Activated T-cell treated with anti-CD3 and anti-CD28 coated beads for 4 hours (primary cell): ENCODE data around the gene SGPP1.
"Not testable (repeated sequence)": the region's sequence is repeated elsewhere in the genome, so short reads cannot be mapped to it uniquely, and the experiment has no call there.

ENCODE experiments used
- DNase-seq: peaks from one replicate; pipeline ENCODE4 v3.0.0-alpha.2; 2020

The SGPP1 gene

DNA sequence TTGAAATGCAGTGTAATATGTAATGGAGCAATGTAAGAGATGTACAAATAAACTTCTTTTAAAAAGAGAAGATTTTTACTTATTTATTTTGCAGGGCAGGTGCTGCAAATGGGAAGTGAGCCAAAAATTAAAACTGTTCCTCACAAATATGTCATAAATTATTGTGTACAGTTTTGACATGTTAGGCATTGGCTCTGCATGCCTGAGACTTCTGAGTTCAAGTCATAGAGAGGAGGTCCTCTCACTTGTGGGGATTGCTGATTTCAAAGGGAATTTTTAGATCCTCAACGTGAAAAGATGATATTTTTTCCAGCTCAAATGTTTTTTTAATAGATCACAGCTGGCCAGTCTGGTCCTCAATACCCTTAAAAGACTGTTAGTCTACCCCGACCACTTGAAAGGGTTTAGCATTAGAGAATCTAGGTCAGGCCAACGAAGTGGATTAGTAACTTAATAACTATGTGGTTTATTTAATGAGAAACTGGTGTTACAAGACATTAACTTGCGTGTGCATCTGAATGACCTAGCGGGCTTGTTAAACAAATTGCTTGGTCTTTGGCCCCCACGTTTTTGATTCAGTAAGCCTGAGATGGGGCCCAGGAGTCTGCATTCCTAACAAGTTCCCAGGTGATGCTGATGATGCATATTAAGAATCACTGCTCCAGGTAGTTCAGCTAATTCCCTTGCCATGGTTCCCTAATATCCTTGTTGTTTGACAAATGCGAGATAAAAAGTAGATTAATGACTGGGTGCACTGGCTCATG lies 55.3 kb downstream of the SGPP1 start:
- DNase-seq = no peak

DNA sequence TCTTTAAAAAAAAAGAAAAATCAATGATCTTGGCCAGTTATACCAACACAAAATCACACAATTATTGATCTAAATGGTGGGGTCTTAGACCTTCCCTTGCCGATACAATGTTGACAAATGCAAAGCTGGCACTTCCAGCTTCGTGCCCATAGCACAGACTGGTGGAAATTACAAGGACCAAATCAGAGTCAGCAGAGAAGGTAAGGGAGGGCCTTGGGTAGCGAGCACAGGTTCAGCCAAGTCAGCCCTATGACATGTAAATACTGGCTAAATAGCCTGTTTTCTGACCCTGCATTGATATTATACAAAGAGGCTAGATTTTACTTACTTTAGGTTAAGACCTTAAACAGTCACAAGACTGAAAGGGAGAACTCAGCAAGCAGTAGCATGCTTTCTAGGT lies 55.9 kb downstream of the SGPP1 start:
- no peak for DNase-seq

DNA sequence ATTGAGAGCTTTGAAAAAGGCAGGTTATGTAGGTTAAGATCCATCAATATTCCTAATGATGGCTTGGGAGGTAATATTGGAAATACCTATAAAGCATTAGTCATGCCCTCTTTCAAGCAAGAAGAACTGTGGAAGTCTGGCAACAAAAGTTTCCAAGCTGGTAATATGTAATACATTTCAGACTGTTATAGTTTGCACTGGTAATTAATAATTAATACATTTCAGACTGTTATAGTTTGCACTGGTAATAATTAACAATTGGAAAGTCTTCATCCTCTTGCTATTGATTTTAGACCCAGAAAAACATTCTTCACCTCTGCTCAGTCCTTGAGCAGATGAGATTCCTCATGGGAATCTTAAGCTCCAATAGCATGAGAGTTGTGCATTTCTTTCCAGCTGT lies 57.2 kb downstream of the SGPP1 start:
- DNase-seq = no peak

DNA sequence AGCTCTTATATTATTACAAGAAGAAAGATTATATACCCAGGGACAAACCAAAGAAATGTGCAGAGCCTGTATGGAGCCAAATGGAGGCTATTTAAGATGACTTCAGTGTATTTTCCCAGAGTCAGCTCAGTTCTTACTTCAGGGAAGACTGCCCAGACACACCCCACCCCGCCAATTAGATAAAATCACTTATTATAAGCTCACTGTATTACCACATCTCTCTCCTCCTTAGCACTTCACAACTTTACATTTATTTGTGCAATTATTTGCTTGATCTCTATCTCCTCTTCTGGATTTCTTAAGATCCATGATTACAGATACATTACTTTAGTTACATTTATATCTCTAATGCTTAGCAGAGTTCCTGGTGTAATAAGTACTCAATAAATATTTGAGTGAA lies 61.5 kb downstream of the SGPP1 start:
- DNase-seq = no peak

DNA sequence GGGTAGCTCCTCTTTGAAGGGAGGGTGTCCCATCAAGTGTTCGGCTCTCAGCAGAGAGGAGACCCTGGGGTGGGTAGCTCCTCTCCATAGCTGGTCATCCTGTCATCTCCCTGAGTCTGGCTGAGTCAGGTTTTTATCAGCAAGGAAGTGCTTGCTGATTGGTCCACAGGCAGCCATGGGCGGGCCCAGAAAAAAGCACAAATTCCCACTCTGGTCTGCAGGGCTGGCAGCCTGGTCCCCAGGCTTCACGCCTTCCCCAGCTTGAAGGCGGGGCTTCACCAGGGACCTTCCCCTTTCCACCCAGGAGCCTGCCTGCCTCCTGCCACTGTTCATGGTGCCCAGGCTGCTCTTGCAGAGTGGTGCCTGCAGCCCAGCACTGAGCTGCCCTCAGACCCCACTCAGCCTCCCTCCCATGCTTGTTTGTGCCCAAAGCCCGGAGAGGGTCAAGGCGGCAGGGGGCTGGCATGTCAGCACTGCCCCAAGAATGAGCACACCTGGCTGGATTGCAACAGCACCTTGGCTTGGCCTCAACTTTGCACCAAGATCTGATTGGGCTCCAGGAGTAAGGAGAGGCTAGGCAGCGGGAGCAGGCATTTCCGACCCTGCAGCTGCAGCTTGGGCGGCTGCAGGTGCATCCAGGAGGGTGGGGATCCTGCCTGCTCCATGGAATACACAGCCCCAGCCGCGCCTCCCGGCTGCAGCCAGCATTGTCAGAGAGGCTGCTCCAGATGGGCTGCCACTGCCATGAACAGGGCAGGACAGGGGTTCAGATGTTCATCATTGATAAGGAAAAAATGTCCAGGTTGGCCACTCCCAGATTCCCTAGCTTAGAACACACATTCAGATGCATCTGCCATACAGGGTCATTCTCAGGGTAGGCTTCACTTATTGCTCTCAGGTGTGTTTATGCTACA lies 64.2 kb downstream of the SGPP1 start:
- DNase-seq = no peak

DNA sequence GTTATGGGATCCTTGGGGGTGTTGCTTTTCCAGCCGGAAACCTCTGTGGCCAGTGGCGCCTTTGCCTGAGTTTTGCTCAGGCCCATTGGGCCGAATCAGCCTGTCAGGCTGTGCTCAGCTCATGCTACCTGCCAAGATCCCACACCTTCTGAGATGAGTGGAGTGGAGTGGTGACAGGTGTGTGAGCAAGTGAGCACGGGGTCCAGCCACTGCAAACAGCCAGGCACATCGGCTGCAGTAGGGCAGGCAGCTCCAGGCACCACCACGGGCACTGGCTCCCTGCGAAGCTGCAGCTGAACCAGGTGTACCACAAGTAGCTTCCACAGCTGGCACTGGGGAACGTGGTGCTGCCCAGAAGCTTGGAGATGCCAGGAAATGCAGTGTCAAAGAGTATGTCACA lies 65.1 kb downstream of the SGPP1 start:
- no peak for DNase-seq

DNA sequence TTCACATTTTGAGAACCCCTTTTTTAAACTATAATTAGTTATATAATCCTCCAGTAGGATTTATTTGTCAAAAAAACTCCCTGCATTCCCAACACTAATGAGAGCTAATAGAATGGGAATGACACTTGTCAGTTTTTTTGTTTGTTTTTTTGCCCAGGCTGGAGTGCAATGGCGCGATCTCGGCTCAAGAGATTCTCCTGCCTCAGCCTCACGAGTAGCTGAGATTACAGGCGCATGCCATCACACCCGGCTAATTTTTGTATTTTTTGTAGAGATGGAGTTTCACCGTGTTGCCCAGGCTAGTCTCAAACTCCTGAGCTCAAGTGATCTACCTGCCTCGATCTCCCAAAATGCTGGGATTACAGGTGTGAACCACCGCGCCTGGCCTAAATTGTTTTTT lies 66.0 kb downstream of the SGPP1 start:
- DNase-seq = not testable (repeated sequence)

DNA sequence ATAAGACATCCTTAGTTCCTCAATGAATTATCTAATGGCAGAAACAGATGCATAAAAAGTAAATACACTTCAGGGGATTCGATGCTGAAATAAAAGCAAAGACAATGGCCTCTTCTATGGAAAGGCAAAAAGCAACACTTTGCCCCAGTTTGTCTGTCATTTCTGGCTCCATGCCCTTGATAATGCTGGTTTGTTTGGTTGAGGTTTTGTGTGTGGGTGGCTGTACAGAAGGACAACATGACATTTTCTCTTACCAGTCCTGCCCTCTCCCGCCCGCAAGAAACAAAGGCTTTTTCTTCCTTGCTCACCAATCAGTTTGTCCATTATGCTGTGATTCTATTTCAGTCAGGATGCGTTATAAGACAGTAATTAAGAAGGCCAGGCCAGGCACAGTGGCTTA lies 68.1 kb downstream of the SGPP1 start:
- DNase-seq = no peak

DNA sequence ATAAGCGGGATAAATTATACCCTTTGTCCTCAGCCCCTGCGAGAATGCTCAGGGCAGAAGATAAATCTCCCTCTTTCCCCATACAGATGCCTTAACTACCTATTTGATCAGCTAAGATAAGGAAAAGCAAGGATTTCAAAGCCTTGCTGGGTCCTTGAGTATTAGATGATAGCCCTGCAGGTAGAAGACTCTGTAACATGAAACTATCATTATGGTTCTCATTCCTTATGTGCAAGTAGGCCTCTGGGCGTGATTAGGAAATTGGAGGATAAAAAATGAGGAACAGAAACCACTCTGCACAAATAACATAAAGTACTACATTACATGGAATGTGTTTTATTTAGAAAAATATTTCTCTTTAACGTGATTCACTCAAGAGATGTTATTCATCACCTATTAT lies 71.7 kb downstream of the SGPP1 start:
- DNase-seq = no peak

DNA sequence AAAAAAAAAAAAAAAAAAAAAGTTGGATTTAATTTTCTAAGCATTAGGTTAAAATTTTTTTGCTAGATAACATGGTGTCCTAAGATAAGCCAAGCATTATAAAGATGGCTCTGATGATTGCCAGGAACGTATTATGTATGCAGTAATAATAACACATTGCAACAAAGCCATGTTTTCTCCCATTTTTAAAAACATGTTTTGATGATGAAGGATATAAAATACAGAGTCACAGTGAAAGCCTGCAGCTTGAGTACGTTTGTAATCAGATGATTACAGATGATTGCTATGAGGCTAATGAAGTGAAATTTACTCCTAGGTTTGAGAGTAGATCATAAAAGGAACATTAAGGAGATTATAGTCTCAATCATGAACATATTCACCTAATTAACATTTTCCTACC lies 72.9 kb downstream of the SGPP1 start:
- no peak for DNase-seq

DNA sequence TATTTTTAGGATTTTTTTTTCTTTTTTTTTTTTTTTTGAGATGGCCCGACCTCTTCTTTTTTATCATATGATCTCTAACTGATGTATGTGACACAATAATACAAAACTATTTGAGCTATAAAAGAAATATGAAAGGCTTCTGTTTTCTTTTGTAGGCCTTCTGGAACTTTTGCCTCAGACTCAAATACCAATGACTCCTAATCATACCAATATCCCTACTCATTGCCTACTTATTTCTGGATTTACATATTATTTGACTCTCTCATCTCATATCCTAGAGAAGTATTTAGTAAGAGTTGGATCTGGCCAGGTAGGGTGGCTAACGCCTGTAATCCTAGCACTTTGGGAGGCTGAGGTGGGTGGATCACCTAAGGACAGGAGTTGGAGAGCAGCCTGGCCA lies 73.5 kb downstream of the SGPP1 start:
- DNase-seq = no peak

DNA sequence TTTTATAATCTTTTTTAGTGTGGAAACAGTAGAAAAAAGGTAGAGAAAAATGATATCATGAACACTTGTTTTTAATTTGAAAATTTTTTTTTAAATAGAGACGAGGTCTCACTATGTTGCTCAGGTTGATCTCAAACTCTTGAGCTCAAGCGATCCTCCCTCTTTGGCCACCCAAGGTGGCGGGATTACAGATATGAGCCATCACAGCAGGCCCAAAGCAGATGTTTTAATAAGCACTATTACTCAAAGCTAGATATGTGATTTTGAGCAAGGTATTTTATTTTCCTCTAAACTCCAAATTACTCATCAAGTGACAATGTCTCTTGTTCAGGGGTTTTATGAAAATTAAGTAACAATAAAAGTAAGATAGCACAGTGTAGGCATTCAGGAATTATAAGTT lies 75.5 kb downstream of the SGPP1 start:
- DNase-seq = no peak

DNA sequence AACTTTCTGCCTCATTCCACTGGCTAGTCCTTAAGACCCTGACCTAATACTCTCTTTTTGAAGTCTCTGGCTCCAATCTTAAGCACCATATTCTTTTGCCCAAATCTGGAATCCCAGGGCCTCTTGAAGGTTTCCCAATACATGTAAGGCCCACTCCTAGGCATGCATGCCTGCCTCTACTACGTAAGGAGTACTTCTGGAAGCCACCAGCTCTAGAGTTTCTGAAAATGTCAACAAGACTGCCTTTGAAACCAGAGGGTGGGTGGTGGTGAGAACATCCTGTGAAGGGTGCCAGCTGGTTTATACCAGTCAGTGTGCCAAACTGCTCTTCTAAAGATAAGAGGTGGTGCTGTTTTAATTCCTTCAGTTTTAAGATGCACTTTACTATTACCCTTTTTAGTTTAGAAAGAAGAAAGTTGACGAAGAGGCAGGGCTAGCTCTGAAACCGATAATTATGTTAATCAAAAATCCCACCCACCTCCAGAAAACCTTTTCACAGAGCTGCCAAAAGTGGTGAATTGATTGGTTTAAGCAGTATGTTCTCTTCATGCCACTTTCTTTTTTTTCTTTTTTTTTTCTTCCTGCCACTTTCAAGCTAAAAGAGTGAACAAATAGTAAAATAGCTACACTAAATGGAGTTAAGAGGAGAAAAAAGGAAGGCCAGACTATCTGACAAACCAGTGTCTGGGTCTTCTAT lies 77.5 kb downstream of the SGPP1 start:
- DNase-seq = peak; percentile 22

DNA sequence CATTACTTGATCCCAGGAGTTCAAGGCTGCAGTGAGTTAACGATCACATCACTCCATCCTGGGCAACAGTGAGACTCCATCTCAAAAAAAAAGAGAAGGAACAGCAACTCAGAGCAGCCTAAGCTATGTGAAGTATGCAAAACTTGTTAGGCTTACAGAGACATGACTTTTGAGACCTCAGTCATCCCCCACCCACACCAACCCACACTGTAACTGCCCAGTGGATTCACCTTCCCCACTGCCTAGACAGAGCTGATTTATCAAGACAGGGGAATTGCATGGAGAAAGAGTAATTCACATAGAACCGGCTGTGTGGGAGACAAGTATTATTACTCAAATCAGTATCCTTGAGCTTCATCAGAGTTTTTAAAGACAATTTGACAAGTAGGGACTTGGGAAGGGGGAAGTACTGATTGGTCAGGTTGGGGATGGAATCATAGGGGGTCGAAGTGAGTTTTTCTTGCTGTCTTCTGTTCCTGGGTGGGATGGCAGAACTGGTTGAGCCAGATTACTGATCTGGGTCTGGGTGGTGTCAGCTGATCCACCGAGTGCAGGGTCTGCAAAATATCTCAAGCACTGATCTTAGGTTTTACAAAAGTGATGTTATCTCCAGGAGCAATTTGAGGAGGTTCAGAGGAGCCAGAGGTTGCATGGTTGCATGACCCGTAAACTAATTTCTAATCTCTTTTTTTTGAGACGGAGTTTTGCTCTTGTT lies 80.0 kb downstream of the SGPP1 start:
- no peak for DNase-seq

DNA sequence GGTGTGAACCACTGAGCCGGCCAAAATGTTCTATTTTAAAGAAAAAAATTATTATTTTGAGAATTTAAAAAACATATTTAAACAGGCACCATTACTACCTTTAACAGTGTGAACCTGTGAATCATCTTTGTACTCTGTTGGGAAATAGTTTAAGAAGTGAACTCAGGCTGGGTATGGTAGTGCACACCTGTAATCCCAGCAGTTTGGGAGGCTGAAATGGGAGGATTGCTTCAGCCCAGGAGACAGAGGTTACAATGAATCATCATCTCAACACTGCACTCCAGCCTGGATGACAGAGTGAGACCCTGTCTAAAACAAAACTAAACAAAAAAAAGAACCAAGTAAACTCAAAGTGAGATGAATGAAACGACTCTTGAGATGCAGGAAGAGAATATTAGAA lies 83.1 kb downstream of the SGPP1 start:
- no peak for DNase-seq

DNA sequence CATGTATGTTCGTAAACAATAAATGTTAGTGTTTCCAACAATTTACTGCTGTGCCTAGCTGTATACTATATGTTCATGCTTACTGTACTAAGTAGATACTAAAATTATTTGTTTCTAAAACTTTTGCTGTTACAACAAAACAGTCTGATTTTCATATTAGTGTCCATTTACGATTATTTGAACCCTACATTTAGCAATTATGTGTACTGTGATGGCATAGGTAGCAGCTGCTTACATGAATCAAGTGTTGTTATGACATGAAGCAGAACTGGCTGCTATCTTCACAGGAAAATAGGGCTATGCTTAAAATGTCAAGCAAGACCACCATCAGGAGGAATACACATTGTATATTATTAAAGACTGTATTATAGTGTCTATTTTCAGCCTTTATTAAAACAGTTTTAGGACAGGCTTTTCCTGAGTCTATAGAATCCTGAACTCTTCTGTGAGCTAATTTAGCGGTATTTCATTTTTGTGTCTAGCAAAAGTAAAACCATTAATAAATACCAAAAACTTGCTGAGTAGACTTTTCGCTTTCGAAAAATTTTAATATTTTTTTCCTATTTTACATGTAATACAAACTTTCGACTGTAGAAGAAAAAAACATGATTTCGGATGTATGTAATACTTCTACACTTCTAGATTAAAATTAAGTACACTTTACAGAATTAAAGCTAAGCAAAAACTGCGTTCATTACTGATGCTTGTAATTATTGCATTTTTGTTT lies 85.0 kb downstream of the SGPP1 start:
- DNase-seq = no peak

DNA sequence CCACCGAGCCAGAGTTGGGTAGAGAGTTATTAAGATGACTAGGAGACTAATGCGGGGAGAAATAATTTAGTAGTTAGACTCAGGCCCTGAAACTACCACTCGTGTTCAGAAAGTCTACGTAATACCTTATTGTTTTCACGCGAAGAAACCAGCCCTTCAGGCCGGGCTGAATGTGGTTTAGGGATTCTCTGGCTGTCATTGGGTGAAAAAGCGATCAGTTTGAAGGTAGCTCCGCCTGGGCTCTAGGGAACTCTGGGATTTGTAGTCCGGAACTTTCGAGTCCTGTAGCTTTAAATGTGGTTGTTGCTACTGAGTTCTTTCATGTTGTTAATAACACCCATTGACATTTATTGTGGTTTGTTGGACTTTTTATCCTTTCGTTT lies 85.6 kb downstream of the SGPP1 start:
- peak; percentile 69 for DNase-seq

DNA sequence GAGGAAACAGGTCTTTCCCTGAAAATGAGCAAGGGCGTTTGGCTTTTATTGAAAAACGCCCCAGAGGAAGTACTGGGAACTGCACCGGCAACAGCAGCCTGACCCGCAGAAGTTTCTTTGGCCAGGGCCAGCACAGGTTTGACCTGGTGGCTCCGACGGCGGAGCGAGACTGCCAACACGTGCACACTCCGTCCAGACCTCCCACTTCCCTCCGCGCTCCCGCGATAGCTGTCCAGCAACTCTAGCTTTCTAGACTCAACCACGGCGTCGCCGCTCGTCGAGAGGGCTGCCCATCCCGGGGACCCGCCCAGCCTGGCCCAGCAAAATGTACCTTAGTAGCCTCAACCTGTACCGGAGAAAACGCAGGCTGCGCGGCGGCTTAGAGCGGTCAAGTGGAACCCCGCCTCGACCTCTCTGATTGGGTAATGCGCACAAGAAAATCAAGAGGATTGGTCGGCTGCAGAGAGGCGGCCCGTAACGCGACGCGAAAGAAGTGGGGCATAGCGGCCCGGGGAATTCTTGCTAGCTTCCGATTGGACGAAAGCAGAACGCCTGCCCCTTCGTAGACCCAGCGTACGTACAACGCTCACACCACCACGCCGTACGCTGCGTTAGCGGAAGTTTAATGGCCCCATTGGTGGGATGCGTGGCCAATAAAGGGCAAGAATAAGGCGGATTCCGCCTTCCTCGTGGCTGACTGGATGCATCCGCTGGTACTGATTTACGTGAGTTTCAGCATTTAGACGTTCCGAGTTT lies 86.2 kb downstream of the SGPP1 start, which contains the start of gene WDR89:
Gene WDR89 (minus strand): TSS at position 399 of the 756 bp plus-strand sequence. CDS start 41,929 bp downstream, outside the sequence.
- DNase-seq = peak; percentile 91

DNA sequence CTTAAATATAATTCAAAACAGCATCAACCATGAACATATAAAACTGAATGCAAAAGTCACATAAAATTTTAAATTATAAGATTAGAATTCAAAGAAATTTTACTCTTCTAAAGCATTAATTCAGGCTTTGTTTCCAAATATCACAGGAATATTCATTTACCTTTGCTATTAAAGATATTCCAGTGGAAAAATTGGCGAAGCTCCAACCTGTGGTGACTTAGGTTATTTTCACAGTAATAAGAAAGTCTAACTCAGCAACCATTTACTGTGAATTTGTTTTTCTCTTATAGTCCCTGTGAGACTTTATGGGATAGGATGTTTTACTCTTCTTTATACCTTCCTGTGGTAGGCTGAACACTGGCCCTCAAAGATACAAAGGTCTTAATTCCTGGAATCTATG lies 89.4 kb downstream of the SGPP1 start:
- DNase-seq = no peak

DNA sequence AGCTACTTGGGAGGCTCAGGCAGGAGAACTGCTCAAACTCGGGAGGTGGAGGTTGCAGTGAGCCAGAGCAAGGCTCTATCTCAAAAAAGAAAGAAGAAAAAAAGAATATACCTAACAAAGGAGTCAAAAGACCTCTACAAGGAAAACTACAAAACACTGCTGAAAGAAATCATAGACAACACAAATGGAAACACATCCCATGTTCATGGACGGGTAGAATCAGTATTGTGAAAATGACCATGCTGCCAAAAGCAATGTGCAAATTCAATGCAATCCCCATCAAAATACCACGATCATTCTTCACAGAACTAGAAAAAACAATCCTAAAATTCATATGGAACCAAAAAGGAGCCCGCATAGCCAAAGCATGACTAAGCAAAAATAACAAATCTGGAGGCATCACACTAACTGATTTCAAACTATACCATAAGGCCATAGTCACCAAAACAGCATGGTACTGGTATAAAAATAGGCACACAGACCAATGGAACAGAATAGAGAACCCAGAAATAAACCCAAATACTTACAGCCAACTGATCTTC lies 91.7 kb downstream of the SGPP1 start:
- not testable (repeated sequence) for DNase-seq
